ENCODE results near the gene PDIA5. TPM values are rescaled to one million over a fixed set of nuclear protein-coding genes. Genes with fewer than 3 reads are reported as not detected.
"Not testable (repeated sequence)": the region's sequence is repeated elsewhere in the genome, so short reads cannot be mapped to it uniquely, and the experiment has no call there.

Gene PDIA5
- total RNA-seq, 4 donors from 2014 or later: 12.0 to 21.0 (median 15.8) TPM

DNA sequence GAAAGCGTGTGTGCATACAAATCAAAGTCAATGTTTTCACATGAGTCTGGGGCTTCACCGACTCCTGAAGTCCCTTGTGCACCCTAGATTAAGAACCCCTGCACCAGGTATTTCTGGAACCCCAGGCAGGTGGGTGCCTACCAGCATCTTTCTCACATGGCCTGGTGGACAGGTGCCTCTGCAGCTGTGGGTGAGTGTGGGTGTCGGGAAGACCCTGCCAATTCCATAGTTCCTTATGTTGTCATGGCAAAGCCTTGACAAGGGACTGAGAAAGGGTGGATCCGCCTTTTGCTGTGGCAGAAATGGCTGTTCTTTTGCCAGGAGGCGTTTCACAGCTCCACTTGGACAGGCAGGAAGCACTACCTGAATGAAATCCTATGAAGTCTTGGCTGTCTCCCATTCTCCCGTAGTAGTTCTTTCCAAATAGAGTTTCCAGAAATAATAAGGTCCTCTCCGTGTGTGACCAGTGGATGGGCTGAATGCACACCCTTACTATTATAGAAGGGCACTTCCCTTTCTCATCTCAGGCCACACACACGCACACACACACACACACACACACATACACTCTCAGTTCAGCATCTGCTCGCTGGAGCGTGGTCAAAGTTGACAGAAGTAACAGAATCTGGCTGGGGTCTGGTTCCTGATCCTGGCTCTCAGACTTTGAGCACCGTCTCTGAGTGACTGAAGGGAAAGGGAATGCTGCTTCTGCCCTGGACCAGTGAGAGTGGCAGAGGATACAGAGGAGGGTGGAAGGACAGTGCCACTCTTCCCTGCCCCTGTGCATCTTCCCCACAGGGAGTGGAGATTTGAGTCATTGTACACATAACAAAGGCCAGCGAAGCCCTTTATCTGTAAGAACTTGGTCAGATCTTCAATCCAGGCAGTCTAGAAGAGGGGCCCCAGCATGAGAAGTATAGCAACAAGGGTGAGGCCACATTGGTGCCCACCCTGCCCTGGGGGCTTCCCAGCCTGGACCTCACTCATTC, 38.7 kb downstream of the PDIA5 start:
- DNase-seq (ENCODE audit: low spot score) (no peak), ATAC-seq (ENCODE audit: low FRiP score) (no peak)
- TF ChIP-seq, protein P1, sequence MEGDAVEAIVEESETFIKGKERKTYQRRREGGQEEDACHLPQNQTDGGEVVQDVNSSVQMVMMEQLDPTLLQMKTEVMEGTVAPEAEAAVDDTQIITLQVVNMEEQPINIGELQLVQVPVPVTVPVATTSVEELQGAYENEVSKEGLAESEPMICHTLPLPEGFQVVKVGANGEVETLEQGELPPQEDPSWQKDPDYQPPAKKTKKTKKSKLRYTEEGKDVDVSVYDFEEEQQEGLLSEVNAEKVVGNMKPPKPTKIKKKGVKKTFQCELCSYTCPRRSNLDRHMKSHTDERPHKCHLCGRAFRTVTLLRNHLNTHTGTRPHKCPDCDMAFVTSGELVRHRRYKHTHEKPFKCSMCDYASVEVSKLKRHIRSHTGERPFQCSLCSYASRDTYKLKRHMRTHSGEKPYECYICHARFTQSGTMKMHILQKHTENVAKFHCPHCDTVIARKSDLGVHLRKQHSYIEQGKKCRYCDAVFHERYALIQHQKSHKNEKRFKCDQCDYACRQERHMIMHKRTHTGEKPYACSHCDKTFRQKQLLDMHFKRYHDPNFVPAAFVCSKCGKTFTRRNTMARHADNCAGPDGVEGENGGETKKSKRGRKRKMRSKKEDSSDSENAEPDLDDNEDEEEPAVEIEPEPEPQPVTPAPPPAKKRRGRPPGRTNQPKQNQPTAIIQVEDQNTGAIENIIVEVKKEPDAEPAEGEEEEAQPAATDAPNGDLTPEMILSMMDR (IDR thresholded peaks at IDR 0.05): no peak

DNA sequence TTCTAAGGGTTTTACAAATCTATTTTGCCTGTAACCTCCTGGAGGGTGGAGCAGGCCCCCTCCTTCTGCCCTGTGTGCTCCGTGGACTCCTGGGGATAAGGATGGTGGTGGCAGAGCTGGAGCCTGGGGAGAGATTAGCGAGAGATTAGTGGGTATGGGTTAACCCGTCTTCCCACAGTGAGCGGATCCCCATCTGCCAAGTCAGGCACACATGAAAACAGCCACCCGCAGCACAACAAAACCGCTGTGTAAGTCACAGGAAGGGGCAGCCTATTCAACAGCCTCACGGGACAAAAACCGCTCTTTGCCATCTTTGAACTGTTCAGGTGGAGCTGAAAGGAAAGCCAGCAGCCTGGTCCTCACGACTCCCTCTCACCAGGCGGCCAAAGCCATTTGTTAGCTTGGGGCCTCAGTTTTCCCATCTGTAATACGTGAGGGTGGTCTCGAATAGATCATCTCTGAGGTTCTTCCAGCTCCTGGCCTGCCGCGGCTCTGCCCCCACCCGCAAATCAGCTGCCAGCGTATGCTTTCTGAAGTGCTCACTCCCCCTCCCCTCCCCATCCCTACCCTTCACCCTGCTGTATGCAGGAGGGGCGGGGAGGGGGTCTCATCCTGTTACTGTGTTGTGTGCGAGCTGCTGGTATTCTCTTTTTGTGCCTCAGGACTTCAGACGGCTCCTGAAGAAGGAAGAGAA, 43.6 kb downstream of the PDIA5 start:
- no peak for ATAC-seq (ENCODE audit: low FRiP score)
- TF ChIP-seq, protein P1 (IDR thresholded peaks at IDR 0.05): no peak
- no peak for DNase-seq (ENCODE audit: low spot score)

DNA sequence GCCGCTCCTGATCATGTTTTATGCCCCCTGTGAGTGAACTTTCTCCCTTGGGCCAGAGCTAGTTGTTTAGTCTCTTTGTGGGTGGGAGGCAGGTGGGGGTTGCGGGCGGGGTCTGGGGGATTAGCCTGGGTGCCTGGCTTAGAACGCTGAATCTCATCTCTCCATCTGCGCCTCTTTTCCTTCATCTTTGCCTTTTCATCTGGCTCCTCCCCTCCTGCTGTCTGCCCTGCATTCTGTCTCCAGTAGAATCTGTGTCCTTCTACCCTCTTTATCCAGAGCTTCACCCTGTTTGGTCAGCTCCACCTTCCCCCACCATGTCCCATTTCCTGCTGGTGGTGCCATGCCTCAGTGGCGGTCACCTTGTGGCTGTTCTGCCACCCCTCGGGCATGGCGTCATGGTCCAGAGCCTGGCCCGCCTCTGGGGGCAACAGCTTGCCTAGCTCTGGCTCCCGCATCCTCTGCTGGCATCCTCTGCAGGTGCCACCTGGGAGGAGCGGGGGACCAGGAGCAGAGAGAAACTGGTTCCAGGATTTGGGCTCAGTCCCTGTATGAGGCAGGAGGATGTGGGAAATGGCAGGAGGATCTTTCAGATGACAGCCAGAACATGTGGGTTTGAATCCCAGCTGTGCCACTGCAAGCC, 44.3 kb downstream of the PDIA5 start:
- no peak for ATAC-seq (ENCODE audit: low FRiP score)
- TF ChIP-seq, protein P1 (IDR thresholded peaks at IDR 0.05): no peak
- no peak for DNase-seq (ENCODE audit: low spot score)

DNA sequence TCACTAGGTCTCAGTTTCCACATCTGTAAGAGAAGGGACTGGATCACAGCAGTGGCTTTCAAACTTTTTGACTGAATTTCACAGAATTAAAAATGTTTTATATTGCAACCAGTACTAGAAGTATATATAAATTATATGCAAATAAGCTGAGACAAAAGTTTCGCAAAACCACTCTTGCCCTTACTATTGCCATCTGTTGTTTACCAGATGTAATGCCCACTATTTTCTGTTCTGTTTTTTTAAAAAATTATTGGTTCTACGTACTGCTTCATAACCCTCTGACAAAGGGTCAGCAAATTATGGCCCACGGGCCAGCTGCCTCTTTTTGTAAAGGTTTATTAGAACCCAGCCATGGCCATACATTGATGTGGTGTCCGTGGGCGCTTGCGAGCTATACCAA, 44.8 kb downstream of the PDIA5 start:
- DNase-seq (ENCODE audit: low spot score): no peak
- TF ChIP-seq, protein P1 (IDR thresholded peaks at IDR 0.05): no peak
- no peak for ATAC-seq (ENCODE audit: low FRiP score)

DNA sequence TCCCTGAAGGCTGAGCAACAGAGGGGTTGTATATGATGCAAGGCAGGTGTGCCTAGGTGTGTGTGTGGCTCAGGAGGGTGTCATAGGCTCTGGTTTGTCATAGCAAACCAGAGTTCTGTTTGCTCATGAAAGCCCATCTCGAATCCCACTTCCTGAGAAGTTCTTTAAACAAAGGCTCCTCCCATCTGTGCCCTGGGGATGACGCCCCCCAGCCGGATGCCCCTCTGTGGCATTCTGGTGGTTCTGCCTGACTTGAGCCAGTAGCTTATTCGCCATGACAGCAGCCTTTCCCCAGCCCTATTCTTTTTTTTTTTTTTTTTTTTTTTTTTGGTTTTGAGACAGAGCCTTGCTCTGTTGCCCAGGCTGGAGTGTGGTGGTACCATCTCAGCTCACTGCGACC, 45.4 kb downstream of the PDIA5 start:
- TF ChIP-seq, protein P1 (IDR thresholded peaks at IDR 0.05): no peak
- ATAC-seq (ENCODE audit: low FRiP score) (no peak), DNase-seq (ENCODE audit: low spot score) (no peak)

DNA sequence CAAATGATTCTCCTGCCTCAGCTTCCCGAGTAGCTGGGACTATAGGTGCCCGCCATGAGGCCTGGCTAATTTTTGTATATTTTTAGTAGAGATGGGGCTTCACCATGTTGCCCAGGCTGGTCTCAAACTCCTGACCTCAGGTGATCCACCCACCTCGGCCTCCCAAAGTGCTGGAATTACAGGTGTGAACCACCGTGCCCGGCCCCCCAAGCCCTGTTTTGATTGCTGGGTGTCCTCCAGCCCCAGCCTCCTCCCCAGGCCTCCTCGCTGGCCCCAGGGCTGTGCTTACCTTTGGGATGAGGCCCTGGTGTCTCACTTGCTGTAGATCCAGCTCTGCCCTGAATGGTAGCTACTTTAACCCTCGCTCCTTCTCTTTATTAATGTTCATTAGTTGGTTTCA, 45.8 kb downstream of the PDIA5 start:
- not testable (repeated sequence) for DNase-seq (ENCODE audit: low spot score); ATAC-seq (ENCODE audit: low FRiP score)

DNA sequence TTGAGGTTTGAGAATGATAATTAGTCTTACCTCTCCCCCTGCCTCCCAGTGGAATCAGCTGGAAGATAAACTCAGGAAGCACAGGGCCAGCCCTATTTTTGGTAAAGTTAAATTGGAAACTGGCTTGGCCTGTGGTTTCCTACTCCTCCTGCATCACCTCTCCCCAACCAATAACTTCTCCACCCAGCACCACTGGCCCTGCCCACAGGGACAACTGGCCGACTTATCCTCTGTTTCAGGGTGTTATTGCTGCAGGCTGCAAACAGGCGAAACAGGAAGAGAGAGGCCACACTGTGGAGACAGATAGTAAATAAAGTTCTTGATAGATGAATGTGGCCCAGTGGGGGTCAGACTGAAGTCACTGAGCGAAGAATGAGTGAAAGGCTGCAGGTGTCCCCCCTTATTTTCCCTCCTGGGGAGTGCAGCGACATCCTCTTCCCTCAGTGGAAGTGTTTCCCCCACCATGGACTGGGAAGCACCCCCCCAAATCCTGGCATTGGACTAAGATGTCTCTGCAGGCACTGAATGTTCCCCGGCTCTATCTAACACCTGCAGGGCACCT, 47.1 kb downstream of the PDIA5 start:
- no peak for ATAC-seq (ENCODE audit: low FRiP score)

More for the DNA sequence above, 47.1 kb downstream of the PDIA5 start:
- TF ChIP-seq, protein P1 (IDR thresholded peaks at IDR 0.05): no peak
- DNase-seq (ENCODE audit: low spot score): no peak
